Endothelial cell of umbilical vein (primary cell): ENCODE results near the gene ZDHHC18. TPM values are rescaled to one million over a fixed set of nuclear protein-coding genes. Genes with fewer than 3 reads are reported as not detected.
"Not testable (repeated sequence)": the region's sequence is repeated elsewhere in the genome, so short reads cannot be mapped to it uniquely, and the experiment has no call there.

ENCODE experiments used
- BruUV-seq: library from RNA; stranded (reverse); fragments of 400-500 nt; replicated peaks from 2 replicates; lab custom pipeline; 2021; lab: Mats Ljungman, UMichigan
- CTCF ChIA-PET: fragments of 300-600, 350-600 bp; sonication (Branson Sonifier 250); formaldehyde crosslinking; loops from one replicate; lab custom pipeline; 2021; ENCODE audit warnings: antibody characterized with exemption, inconsistent platforms; lab: Charles Lee
- POLR2A ChIA-PET: fragments of 300-600, 350-600 bp; sonication (Branson Sonifier 250); formaldehyde crosslinking; loops from one replicate; lab custom pipeline; 2021; ENCODE audit warnings: antibody characterized with exemption, inconsistent platforms; lab: Charles Lee
- DNase-seq: peaks from one replicate; pipeline ENCODE4 v3.0.0-alpha.2; 2011; ENCODE audit warnings: low read depth, low spot score
- FAIRE-seq: peaks from 2 replicates; lab custom pipeline; 2011; peaks lifted over from hg19 to GRCh38; lab: Jason Lieb, UNC
- H2AFZ ChIP-seq: 2 replicates; pipeline ENCODE4 v1.6.0; 2012; ENCODE audit warnings: low read depth, low read length, control low read depth, inconsistent platforms
- H3K27ac ChIP-seq: 2 replicates; pipeline ENCODE4 v1.5.1; 2011; ENCODE audit warnings: low read depth, mild to moderate bottlenecking, control low read depth, low read length, moderate library complexity; ENCODE audit not compliant: insufficient read depth
- H3K27me3 ChIP-seq, 2 experiments: 2 replicates each; pipeline versions ENCODE4 v1.6.0 to v1.6.1; 2011; ENCODE audit warnings: low read length in 2 of 2, mixed read lengths in 1 of 2; ENCODE audit not compliant: control insufficient read depth in 2 of 2, insufficient read depth in 2 of 2
- H3K36me3 ChIP-seq, 2 experiments: 2 replicates in 1 of 2; 3 replicates in 1 of 2; pipeline ENCODE4 v1.5.1; 2011; ENCODE audit warnings: low read length in 2 of 2, mild to moderate bottlenecking in 1 of 2, moderate library complexity in 1 of 2; ENCODE audit not compliant: control insufficient read depth in 2 of 2, insufficient read depth in 2 of 2; ENCODE audit errors: extremely low read depth in 1 of 2
- H3K4me1 ChIP-seq: 3 replicates; pipeline ENCODE4 v1.5.1; 2011; ENCODE audit warnings: mild to moderate bottlenecking, low read length; ENCODE audit not compliant: control insufficient read depth, insufficient read depth; ENCODE audit errors: extremely low read depth
- H3K4me2 ChIP-seq: 2 replicates; pipeline ENCODE4 v1.6.1; 2011; ENCODE audit warnings: low read length, control low read depth, mixed read lengths; ENCODE audit not compliant: insufficient read depth
- H3K4me3 ChIP-seq, 3 experiments: fragments of 200-600 bp in 1 of 3; sonication (generic), shearing (Covaris generic) in 1 of 3; replicated peaks in 1 of 3; 2 replicates each; pipeline ENCODE4 v1.5.1; 2011 to 2016; ENCODE audit warnings: control low read depth in 3 of 3, low read length in 3 of 3, mild to moderate bottlenecking in 2 of 3, inconsistent platforms in 1 of 3, low read depth in 1 of 3, moderate library complexity in 1 of 3; ENCODE audit not compliant: insufficient read depth in 1 of 3
- H3K79me2 ChIP-seq: 2 replicates; pipeline ENCODE4 v1.6.0; 2012; ENCODE audit warnings: low read length, inconsistent platforms; ENCODE audit not compliant: control insufficient read depth, insufficient read depth
- H3K9ac ChIP-seq: replicated peaks from 2 replicates; pipeline ENCODE3; 2011; ENCODE audit warnings: low read length, control low read depth; ENCODE audit not compliant: insufficient read depth; ENCODE audit errors: extremely low read depth
- H3K9me1 ChIP-seq: replicated peaks from 3 replicates; pipeline ENCODE4 v1.6.0; 2011; ENCODE audit warnings: mild to moderate bottlenecking, low read length; ENCODE audit not compliant: control insufficient read depth, insufficient read depth; ENCODE audit errors: extremely low read depth
- H3K9me3 ChIP-seq: replicated peaks from 2 replicates; pipeline ENCODE4 v1.5.1; 2012; ENCODE audit warnings: low read length, inconsistent platforms; ENCODE audit not compliant: control insufficient read depth, insufficient read depth
- H4K20me1 ChIP-seq: replicated peaks from 2 replicates; pipeline ENCODE3; 2011; ENCODE audit warnings: mild to moderate bottlenecking, low read length; ENCODE audit not compliant: control insufficient read depth, insufficient read depth; ENCODE audit errors: extremely low read depth
- EZH2 ChIP-seq: IDR thresholded peaks from 2 replicates; pipeline ENCODE4 v1.6.1; 2012; ENCODE audit warnings: borderline replicate concordance, low read depth, mild to moderate bottlenecking, moderate library complexity, low read length, inconsistent platforms; ENCODE audit not compliant: severe bottlenecking
- FOS ChIP-seq: IDR thresholded peaks from 2 replicates; pipeline ENCODE4 v1.6.1; 2011; ENCODE audit warnings: mild to moderate bottlenecking, low read length, moderate library complexity, borderline replicate concordance; ENCODE audit not compliant: insufficient read depth
- GATA2 ChIP-seq: IDR thresholded peaks from 2 replicates; pipeline ENCODE4 v1.7.0; 2011; ENCODE audit warnings: low read depth, mild to moderate bottlenecking, moderate library complexity, mixed read lengths, low read length; ENCODE audit not compliant: insufficient read length, insufficient read depth
- JUN ChIP-seq: IDR thresholded peaks from 2 replicates; pipeline ENCODE4 v1.6.1; 2011; ENCODE audit warnings: borderline replicate concordance, low read depth; ENCODE audit not compliant: insufficient read length, insufficient read depth
- MYC ChIP-seq: IDR thresholded peaks from one replicate; pipeline ENCODE4 v1.6.1; 2011; ENCODE audit warnings: mild to moderate bottlenecking, low read depth, low read length
- POLR2A ChIP-seq: IDR thresholded peaks from 2 replicates; pipeline ENCODE4 v1.6.1; 2012; ENCODE audit warnings: low read depth, mild to moderate bottlenecking, control low read depth, low read length
- POLR2AphosphoS5 ChIP-seq: IDR thresholded peaks from 2 replicates; pipeline ENCODE4 v1.6.1; 2012; ENCODE audit warnings: low read depth, mild to moderate bottlenecking, control low read depth, low read length, moderate library complexity; ENCODE audit not compliant: insufficient read depth
- dilution Hi-C: fragments of 300-500 bp; cut with MboI; formaldehyde crosslinking; loops from one replicate; pipeline ENCODE4 v1.15.0; 2019; ENCODE audit warnings: low sequenced_read_pairs; ENCODE audit not compliant: extremely low pct_ligation_motif_present
- intact Hi-C: fragments of 100-400 bp; cut with micrococcal nuclease; formaldehyde crosslinking; loops from one replicate; pipeline ENCODE4 v1.10.0; 2022
- polyA plus RNA-seq, 4 experiments: library from polyadenylated mRNA; depleted of rRNA in 3 of 4; stranded (reverse) in 3 of 4; unstranded in 1 of 4; fragments of >200 nt; gene quantifications; 2 replicates each; pipeline versions ENCODE4 v1.2.1 to v1.2.3, GENCODE V29; 2011 to 2012; ENCODE audit warnings: missing spikeins in 1 of 4
- total RNA-seq: library from RNA; stranded (reverse); gene quantifications from 2 replicates; pipeline ENCODE4 v1.2.3, GENCODE V29; 2021
- TF ChIP-seq, protein P1 (sequence below), 2 donors: IDR thresholded peaks; 1 replicate in 1 of 2; 2 replicates in 1 of 2; pipeline ENCODE4 v1.5.1; 2011; ENCODE audit warnings: low read length in 2 of 2, mild to moderate bottlenecking in 2 of 2, moderate library complexity in 2 of 2, control low read depth in 1 of 2, inconsistent platforms in 1 of 2, low read depth in 1 of 2; ENCODE audit not compliant: insufficient read depth in 1 of 2; ENCODE audit errors: extremely low read depth in 1 of 2
- TF ChIP-seq, protein P2 (sequence below): IDR thresholded peaks from 2 replicates; pipeline ENCODE4 v1.6.1; 2011; ENCODE audit not compliant: insufficient read depth, insufficient read length

The ZDHHC18 gene
- total and polyA plus RNA-seq, 2 donors (not counting 3 experiments of a cell fraction or from before 2014, with no cell fraction given) = 25.2 to 48.2 TPM

DNA sequence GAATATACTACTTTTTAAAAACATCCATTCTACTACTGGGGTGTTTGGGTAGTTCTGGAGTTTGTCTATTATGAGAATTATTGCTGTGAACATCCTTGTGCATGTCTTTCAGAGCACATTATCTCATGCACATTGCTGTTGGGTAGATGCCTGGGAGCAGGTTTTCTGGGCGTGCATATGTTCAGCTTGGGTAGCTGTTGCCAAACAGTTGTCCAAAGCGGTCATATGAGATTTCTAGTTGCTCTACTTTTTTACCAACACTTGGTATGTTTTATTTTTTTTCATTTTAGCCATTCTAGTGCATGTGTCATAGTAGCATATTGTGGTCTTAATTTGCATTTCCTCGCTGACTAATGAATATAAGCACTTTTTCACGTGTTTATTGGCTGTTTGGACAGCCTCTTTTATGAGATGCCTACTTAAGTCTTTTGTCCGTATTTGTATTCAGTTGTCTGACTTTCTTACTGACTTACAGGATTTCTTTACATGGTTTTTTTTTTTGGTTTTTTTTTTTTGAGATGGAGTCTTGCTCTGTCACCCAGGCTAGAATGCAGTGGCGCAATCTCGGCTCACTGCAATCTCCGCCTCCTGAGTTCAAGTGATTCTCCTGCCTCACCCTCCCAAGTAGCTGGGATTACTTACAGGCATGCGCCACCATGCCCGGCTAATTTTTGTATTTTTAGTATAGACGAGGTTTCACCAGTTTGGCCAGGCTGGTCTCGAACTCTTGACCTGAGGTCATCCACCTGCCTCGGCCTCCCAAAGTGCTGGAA, 18.1 kb downstream of the ZDHHC18 start:
- H3K27ac ChIP-seq = no peak overlapping the region
- BruUV-seq = no TSS peak
- intact Hi-C loops = no loop called here
- no peak overlapping the region for H3K9ac ChIP-seq
- H2AFZ ChIP-seq = no peak overlapping the region
- no peaks in the 10 kb centered on the region for H4K20me1 ChIP-seq
- FAIRE-seq = no peak
- no peaks in the 10 kb centered on the region for H3K79me2 ChIP-seq
- CTCF ChIA-PET = no interaction called here
- TF ChIP-seq POLR2AphosphoS5 = no peak
- TF ChIP-seq, protein P1, sequence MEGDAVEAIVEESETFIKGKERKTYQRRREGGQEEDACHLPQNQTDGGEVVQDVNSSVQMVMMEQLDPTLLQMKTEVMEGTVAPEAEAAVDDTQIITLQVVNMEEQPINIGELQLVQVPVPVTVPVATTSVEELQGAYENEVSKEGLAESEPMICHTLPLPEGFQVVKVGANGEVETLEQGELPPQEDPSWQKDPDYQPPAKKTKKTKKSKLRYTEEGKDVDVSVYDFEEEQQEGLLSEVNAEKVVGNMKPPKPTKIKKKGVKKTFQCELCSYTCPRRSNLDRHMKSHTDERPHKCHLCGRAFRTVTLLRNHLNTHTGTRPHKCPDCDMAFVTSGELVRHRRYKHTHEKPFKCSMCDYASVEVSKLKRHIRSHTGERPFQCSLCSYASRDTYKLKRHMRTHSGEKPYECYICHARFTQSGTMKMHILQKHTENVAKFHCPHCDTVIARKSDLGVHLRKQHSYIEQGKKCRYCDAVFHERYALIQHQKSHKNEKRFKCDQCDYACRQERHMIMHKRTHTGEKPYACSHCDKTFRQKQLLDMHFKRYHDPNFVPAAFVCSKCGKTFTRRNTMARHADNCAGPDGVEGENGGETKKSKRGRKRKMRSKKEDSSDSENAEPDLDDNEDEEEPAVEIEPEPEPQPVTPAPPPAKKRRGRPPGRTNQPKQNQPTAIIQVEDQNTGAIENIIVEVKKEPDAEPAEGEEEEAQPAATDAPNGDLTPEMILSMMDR (IDR thresholded peaks at IDR 0.05; ENCODE audit: extremely low read depth in 1 of 2, insufficient read depth in 1 of 2, low read depth in 1 of 2, low read length in 2 of 2) = no peak
- TF ChIP-seq MYC = no peak
- no peak for TF ChIP-seq JUN
- TF ChIP-seq FOS = no peak
- TF ChIP-seq POLR2A = no peak
- TF ChIP-seq, protein P2, sequence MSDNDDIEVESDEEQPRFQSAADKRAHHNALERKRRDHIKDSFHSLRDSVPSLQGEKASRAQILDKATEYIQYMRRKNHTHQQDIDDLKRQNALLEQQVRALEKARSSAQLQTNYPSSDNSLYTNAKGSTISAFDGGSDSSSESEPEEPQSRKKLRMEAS = no peak
- TF ChIP-seq GATA2 = no peak
- no peak for TF ChIP-seq EZH2
- dilution Hi-C loops = no loop called here
- no peaks in the 10 kb centered on the region for H3K9me3 ChIP-seq
- H3K9me1 ChIP-seq = no peaks in the 10 kb centered on the region
- no peak overlapping the region for H3K4me3 ChIP-seq
- DNase-seq = no peak
- POLR2A ChIA-PET = no interaction called here
- peaks cover 7% of the 10 kb centered on the region in 2 experiments for H3K36me3 ChIP-seq
- H3K4me1 ChIP-seq = peaks cover 9% of the 10 kb centered on the region
- H3K4me2 ChIP-seq = no peak overlapping the region
- H3K27me3 ChIP-seq = no peaks in the 10 kb centered on the region

- H3K27me3 ChIP-seq, dilution Hi-C loops, POLR2A ChIA-PET, H3K27ac ChIP-seq, H3K9me3 ChIP-seq, DNase-seq, H3K9ac ChIP-seq, H3K4me1 ChIP-seq, BruUV-seq, H3K79me2 ChIP-seq, H2AFZ ChIP-seq, H4K20me1 ChIP-seq, H3K4me3 ChIP-seq, H3K9me1 ChIP-seq, intact Hi-C loops, H3K4me2 ChIP-seq, FAIRE-seq: not testable (repeated sequence)
- CTCF ChIA-PET = interaction anchor here (0.8 to 3.3 kb wide), 7 partner anchors 11 to 246 kb away, joined by 4 to 27 read pairs (median 9); partner anchors contain the start of gene ZDHHC18
- H3K36me3 ChIP-seq = peaks cover 9 to 24% of the 10 kb centered on the region in 2 experiments
Observed at GRCh38 chr1:26847826-26848225, 21.3 kb downstream of the ZDHHC18 start.
